ENCODE measurements around the gene PHF21A. TPM values are rescaled to one million over a fixed set of nuclear protein-coding genes. Genes with fewer than 3 reads are reported as not detected.

The PHF21A gene
- total RNA-seq, 1 experiment from 2014 or later = 8.2 TPM

GRCh38 chr11:46039990-46040389 is 81.3 kb downstream of the PHF21A start:
- Histone ChIP-seq H3K27ac (ENCODE audit: low read length) (no peak overlapping the region), H3K36me3 (ENCODE audit: low read depth, low read length) (no peaks in the 10 kb centered on the region), H3K4me2 (ENCODE audit: low read length) (no peak overlapping the region), H3K79me2 (ENCODE audit: low read length) (no peaks in the 10 kb centered on the region), H3K4me3 (ENCODE audit: low read length) (no peak overlapping the region), H3K9ac (ENCODE audit: low read length) (no peak overlapping the region), H3K27me3 (ENCODE audit: low read length) (no peaks in the 10 kb centered on the region), H3K9me3 (ENCODE audit: low read length) (no peaks in the 10 kb centered on the region), H3F3A (ENCODE audit: low read length, unreplicated experiment) (no peaks in the 10 kb centered on the region), H4K20me1 (ENCODE audit: low read length) (no peaks in the 10 kb centered on the region), H3K4me1 (ENCODE audit: insufficient read depth, low read length) (no peaks in the 10 kb centered on the region), H2AFZ (ENCODE audit: low read length) (no peak overlapping the region), H3K9me2 (replicated peaks; ENCODE audit: low read length) (no peaks in the 10 kb centered on the region)
- ATAC-seq = no peak
- BruUV-seq (replicated peaks) = no TSS peak
- TF ChIP-seq EZH2phosphoT487 (IDR thresholded peaks at IDR 0.05; ENCODE audit: borderline replicate concordance, low read length) (no peak), EZH2 (IDR thresholded peaks at IDR 0.05; ENCODE audit: low read length, unreplicated experiment) (no peak)
- TF ChIP-seq, protein P1, sequence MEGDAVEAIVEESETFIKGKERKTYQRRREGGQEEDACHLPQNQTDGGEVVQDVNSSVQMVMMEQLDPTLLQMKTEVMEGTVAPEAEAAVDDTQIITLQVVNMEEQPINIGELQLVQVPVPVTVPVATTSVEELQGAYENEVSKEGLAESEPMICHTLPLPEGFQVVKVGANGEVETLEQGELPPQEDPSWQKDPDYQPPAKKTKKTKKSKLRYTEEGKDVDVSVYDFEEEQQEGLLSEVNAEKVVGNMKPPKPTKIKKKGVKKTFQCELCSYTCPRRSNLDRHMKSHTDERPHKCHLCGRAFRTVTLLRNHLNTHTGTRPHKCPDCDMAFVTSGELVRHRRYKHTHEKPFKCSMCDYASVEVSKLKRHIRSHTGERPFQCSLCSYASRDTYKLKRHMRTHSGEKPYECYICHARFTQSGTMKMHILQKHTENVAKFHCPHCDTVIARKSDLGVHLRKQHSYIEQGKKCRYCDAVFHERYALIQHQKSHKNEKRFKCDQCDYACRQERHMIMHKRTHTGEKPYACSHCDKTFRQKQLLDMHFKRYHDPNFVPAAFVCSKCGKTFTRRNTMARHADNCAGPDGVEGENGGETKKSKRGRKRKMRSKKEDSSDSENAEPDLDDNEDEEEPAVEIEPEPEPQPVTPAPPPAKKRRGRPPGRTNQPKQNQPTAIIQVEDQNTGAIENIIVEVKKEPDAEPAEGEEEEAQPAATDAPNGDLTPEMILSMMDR (conservative IDR thresholded peaks at IDR 0.05; ENCODE audit: low read depth, low read length) = no peak
- no peak for DNase-seq
- ChIA-PET POLR2A (ENCODE audit: unreplicated experiment) (no interaction called here), CTCF (interaction anchor here (0.6 kb wide), 1 partner anchor 24 kb away, joined by 3 read pairs; no protein-coding TSS in a partner anchor)
- intact Hi-C loops (cut with micrococcal nuclease) = loop anchor here (5.0 kb wide), 1 partner anchor 37 kb away; no protein-coding TSS in a partner anchor

GRCh38 chr11:46038529-46038928 is 82.7 kb downstream of the PHF21A start:
- CTCF ChIA-PET = no interaction called here
- Histone ChIP-seq H3K9ac (ENCODE audit: low read length) (no peak overlapping the region), H3K27me3 (ENCODE audit: low read length) (no peaks in the 10 kb centered on the region), H3K79me2 (ENCODE audit: low read length) (no peaks in the 10 kb centered on the region), H3K4me3 (ENCODE audit: low read length) (no peak overlapping the region), H3F3A (ENCODE audit: low read length, unreplicated experiment) (no peaks in the 10 kb centered on the region), H3K36me3 (ENCODE audit: low read depth, low read length) (no peaks in the 10 kb centered on the region), H2AFZ (ENCODE audit: low read length) (no peak overlapping the region), H3K27ac (ENCODE audit: low read length) (no peak overlapping the region), H3K9me2 (replicated peaks; ENCODE audit: low read length) (no peaks in the 10 kb centered on the region), H3K9me3 (ENCODE audit: low read length) (no peaks in the 10 kb centered on the region), H4K20me1 (ENCODE audit: low read length) (no peaks in the 10 kb centered on the region), H3K4me1 (ENCODE audit: insufficient read depth, low read length) (no peaks in the 10 kb centered on the region), H3K4me2 (ENCODE audit: low read length) (no peak overlapping the region)
- no peak for DNase-seq
- no peak for ATAC-seq
- no TSS peak for BruUV-seq (replicated peaks)
- TF ChIP-seq, protein P1 (conservative IDR thresholded peaks at IDR 0.05; ENCODE audit: low read depth, low read length) = no peak
- POLR2A ChIA-PET (ENCODE audit: unreplicated experiment) = no interaction called here
- intact Hi-C loops (cut with micrococcal nuclease) = loop anchor here (5.0 kb wide), 1 partner anchor 39 kb away; no protein-coding TSS in a partner anchor

DNA sequence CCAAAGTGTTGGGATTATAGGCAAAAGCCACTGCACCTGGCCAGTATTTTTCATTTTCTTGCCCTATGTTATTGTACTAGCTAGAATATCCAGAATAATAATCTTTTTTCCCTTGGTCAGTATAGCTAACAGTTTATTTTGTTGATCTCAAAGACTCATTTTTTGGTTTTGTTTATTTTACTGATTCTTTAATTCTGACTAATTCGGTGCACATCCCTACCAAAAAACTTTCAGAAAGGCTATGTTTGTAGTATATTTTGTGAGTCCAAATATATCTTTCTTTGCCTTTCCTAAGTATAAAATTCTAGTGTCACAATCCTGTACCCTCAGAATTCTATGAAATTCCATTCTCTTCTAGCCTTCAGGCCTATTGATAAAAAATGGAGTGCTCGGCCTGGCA is 84.3 kb downstream of the PHF21A start:
- Histone ChIP-seq H3K27ac (ENCODE audit: low read length) (no peak overlapping the region), H3K79me2 (ENCODE audit: low read length) (no peaks in the 10 kb centered on the region), H2AFZ (ENCODE audit: low read length) (no peak overlapping the region), H3K9me3 (ENCODE audit: low read length) (no peaks in the 10 kb centered on the region), H3K36me3 (ENCODE audit: low read depth, low read length) (no peaks in the 10 kb centered on the region), H3K27me3 (ENCODE audit: low read length) (no peaks in the 10 kb centered on the region), H3K4me3 (ENCODE audit: low read length) (no peak overlapping the region), H3K9me2 (replicated peaks; ENCODE audit: low read length) (no peaks in the 10 kb centered on the region), H3K4me1 (ENCODE audit: insufficient read depth, low read length) (no peaks in the 10 kb centered on the region), H3K9ac (ENCODE audit: low read length) (no peak overlapping the region), H3F3A (ENCODE audit: low read length, unreplicated experiment) (no peaks in the 10 kb centered on the region), H4K20me1 (ENCODE audit: low read length) (no peaks in the 10 kb centered on the region), H3K4me2 (ENCODE audit: low read length) (no peak overlapping the region)
- no TSS peak for BruUV-seq (replicated peaks)
- CTCF ChIA-PET = no interaction called here
- POLR2A ChIA-PET (ENCODE audit: unreplicated experiment) = no interaction called here
- intact Hi-C loops (cut with micrococcal nuclease) = loop anchor here (5.0 kb wide), 1 partner anchor 40 kb away; no protein-coding TSS in a partner anchor
- ATAC-seq (no peak), DNase-seq (no peak)
- TF ChIP-seq, protein P1 (conservative IDR thresholded peaks at IDR 0.05; ENCODE audit: low read depth, low read length) = no peak
- TF ChIP-seq EZH2 (IDR thresholded peaks at IDR 0.05; ENCODE audit: low read length, unreplicated experiment) = no peak
- TF ChIP-seq EZH2phosphoT487 (IDR thresholded peaks at IDR 0.05; ENCODE audit: borderline replicate concordance, low read length) = no peak
